Measurements from ENCODE around the gene SUPV3L1. TPM values are rescaled to one million over a fixed set of nuclear protein-coding genes. Genes with fewer than 3 reads are reported as not detected.
A peak's percentile ranks its signal among the peaks of the same experiment; 100 is the strongest.

The SUPV3L1 gene
- total and polyA plus RNA-seq, 9 of the 15 experiments (the other 6 are each of a cell fraction or from before 2014, with no cell fraction given): 45.2 to 156 (median 92.6) TPM

DNA sequence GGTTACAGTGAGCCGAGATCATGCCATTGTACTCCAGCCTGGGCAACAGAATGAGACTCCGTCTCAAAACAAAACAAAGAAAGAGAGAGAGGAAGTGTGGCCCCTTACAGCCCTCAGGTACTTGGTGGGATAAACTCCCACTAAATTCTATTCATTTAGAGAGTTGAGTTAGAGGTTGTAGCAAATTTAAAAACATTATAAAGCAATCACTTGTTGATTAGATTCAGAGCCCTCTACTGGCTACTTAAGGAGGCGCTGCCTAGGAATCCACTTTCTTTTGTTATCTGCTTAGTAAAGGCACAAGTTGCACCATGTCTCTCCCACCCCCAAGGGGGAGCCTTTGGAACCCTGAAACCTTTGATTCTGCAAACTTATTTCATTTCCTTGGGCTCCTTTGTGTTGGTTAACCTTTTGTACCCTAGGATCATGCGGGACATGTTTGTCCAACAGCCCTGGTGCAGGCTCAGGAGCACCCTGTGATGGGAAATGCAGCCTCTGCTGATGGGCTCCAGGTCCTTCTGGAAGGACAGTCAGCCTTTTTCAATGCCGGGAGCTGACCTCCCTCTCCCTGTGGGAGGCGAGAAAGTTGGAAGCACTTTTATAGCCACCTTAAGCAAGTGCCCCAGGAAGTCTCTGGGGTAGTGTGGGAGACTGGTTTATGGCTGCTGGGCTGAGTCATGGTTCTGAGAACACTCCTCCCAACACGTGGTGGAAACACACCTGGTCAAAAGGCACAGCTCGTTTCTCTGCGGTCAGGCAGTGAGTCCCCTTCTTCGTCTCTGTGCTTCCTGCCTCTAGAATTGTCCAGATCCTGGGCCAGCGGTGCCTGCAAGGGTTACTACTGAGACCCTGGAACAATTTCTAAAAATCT is 42.4 kb downstream of the SUPV3L1 start (continued):
- TF ChIP-seq ZNF764 (CRISPR knock-in tag; IDR thresholded peaks at IDR 0.05; ENCODE audit: low read depth) (no peak), NFYB (IDR thresholded peaks at IDR 0.05; ENCODE audit: extremely low read depth, insufficient read length) (no peak), PML (IDR thresholded peaks at IDR 0.05; ENCODE audit: low read length) (0 out of 2 replicates have a peak, but pooled peaks have one; percentile 55), EHMT2 (IDR thresholded peaks at IDR 0.05) (peak; percentile 26; the same call in 1 of the 2 replicates), ZNF77 (CRISPR knock-in tag; IDR thresholded peaks at IDR 0.05) (no peak), ZNF324 (CRISPR knock-in tag; IDR thresholded peaks at IDR 0.05) (0 out of 2 replicates have a peak, but pooled peaks have one; percentile 28), PYGO2 (tag; IDR thresholded peaks at IDR 0.05) (peak; percentile 29; the same call in 1 of the 2 replicates), CBFA2T3 (IDR thresholded peaks at IDR 0.05) (peak; percentile 64), CREB3L1 (IDR thresholded peaks at IDR 0.05; ENCODE audit: borderline replicate concordance, low read depth) (peak; percentile 68; the same call in 1 of the 2 replicates), KLF1 (tag; IDR thresholded peaks at IDR 0.05) (0 out of 2 replicates have a peak, but pooled peaks have one; percentile 6)
- TF ChIP-seq, protein P1, sequence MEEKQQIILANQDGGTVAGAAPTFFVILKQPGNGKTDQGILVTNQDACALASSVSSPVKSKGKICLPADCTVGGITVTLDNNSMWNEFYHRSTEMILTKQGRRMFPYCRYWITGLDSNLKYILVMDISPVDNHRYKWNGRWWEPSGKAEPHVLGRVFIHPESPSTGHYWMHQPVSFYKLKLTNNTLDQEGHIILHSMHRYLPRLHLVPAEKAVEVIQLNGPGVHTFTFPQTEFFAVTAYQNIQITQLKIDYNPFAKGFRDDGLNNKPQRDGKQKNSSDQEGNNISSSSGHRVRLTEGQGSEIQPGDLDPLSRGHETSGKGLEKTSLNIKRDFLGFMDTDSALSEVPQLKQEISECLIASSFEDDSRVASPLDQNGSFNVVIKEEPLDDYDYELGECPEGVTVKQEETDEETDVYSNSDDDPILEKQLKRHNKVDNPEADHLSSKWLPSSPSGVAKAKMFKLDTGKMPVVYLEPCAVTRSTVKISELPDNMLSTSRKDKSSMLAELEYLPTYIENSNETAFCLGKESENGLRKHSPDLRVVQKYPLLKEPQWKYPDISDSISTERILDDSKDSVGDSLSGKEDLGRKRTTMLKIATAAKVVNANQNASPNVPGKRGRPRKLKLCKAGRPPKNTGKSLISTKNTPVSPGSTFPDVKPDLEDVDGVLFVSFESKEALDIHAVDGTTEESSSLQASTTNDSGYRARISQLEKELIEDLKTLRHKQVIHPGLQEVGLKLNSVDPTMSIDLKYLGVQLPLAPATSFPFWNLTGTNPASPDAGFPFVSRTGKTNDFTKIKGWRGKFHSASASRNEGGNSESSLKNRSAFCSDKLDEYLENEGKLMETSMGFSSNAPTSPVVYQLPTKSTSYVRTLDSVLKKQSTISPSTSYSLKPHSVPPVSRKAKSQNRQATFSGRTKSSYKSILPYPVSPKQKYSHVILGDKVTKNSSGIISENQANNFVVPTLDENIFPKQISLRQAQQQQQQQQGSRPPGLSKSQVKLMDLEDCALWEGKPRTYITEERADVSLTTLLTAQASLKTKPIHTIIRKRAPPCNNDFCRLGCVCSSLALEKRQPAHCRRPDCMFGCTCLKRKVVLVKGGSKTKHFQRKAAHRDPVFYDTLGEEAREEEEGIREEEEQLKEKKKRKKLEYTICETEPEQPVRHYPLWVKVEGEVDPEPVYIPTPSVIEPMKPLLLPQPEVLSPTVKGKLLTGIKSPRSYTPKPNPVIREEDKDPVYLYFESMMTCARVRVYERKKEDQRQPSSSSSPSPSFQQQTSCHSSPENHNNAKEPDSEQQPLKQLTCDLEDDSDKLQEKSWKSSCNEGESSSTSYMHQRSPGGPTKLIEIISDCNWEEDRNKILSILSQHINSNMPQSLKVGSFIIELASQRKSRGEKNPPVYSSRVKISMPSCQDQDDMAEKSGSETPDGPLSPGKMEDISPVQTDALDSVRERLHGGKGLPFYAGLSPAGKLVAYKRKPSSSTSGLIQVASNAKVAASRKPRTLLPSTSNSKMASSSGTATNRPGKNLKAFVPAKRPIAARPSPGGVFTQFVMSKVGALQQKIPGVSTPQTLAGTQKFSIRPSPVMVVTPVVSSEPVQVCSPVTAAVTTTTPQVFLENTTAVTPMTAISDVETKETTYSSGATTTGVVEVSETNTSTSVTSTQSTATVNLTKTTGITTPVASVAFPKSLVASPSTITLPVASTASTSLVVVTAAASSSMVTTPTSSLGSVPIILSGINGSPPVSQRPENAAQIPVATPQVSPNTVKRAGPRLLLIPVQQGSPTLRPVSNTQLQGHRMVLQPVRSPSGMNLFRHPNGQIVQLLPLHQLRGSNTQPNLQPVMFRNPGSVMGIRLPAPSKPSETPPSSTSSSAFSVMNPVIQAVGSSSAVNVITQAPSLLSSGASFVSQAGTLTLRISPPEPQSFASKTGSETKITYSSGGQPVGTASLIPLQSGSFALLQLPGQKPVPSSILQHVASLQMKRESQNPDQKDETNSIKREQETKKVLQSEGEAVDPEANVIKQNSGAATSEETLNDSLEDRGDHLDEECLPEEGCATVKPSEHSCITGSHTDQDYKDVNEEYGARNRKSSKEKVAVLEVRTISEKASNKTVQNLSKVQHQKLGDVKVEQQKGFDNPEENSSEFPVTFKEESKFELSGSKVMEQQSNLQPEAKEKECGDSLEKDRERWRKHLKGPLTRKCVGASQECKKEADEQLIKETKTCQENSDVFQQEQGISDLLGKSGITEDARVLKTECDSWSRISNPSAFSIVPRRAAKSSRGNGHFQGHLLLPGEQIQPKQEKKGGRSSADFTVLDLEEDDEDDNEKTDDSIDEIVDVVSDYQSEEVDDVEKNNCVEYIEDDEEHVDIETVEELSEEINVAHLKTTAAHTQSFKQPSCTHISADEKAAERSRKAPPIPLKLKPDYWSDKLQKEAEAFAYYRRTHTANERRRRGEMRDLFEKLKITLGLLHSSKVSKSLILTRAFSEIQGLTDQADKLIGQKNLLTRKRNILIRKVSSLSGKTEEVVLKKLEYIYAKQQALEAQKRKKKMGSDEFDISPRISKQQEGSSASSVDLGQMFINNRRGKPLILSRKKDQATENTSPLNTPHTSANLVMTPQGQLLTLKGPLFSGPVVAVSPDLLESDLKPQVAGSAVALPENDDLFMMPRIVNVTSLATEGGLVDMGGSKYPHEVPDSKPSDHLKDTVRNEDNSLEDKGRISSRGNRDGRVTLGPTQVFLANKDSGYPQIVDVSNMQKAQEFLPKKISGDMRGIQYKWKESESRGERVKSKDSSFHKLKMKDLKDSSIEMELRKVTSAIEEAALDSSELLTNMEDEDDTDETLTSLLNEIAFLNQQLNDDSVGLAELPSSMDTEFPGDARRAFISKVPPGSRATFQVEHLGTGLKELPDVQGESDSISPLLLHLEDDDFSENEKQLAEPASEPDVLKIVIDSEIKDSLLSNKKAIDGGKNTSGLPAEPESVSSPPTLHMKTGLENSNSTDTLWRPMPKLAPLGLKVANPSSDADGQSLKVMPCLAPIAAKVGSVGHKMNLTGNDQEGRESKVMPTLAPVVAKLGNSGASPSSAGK (IDR thresholded peaks at IDR 0.05): peak; percentile 87
- TF ChIP-seq, protein P2, sequence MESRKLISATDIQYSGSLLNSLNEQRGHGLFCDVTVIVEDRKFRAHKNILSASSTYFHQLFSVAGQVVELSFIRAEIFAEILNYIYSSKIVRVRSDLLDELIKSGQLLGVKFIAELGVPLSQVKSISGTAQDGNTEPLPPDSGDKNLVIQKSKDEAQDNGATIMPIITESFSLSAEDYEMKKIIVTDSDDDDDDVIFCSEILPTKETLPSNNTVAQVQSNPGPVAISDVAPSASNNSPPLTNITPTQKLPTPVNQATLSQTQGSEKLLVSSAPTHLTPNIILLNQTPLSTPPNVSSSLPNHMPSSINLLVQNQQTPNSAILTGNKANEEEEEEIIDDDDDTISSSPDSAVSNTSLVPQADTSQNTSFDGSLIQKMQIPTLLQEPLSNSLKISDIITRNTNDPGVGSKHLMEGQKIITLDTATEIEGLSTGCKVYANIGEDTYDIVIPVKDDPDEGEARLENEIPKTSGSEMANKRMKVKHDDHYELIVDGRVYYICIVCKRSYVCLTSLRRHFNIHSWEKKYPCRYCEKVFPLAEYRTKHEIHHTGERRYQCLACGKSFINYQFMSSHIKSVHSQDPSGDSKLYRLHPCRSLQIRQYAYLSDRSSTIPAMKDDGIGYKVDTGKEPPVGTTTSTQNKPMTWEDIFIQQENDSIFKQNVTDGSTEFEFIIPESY (CRISPR knock-in tag; IDR thresholded peaks at IDR 0.05): 0 out of 2 replicates have a peak, but pooled peaks have one; percentile 50

All from K562 (cell line).